Measurements from ENCODE around the gene HMGCLL1.

The HMGCLL1 gene

DNA sequence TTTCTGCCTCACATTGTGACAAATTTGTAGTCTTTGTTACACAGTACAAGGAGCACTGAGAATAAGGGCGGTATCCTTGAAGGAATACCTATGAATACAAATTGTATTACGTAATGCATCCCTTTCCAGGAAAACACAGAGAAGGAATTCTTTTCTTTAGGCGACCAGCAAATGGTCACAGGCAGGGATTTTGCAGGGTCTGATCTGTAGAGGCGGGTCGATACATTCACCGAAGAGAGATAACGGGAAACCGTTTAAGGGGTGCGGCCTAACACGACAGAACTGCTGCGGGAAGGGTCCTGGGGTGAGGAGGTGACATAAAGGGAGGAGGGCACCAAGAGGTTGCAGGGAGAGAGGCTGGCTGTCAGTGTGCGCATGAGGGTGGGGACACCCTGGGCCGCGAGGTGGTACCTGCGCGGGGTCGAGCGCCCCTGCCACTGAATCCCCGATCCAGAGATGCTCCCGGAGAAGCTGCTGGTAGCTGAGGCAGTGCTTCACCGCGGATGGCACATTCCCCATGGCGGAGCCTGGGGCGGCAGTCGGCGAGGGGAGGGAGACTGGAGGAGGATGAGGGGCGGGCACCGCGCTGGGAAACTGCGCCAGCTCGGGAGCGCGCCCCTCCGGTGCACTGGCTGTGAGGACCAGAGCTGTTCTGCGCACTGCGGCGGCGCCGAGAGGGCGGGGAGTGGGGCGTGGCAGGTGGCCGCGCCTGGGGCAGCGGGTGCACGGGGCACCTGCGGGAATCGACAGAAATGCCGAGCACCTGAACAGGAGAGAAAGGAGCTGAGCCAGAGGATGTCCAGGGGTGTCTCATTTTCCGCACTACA is at the start of gene HMGCLL1:
HMGCLL1 (minus strand) TSS at position 656 of the 827 bp plus-strand sequence; CDS start at position 519, 137 bp downstream.
- DNase-seq: no peak

DNA sequence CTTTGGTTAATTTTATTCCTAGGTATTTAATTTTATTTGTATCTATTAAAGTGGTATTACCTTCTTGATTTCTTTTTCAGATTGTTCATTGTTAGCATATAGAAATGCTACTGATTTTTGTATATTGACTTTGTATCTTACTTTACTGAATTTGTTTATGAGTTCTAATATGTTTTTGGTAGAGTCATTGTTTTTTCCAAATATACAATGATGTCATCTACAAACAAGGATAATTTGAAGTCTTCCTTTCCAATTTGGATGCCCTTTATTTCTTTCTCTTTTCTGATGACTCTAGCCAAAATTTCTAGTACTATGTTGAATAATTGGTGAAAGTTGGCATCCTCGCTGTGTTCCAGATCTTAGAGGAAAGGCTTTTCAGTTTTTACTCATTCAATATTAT is 43.0 kb upstream of the HMGCLL1 start:
- no peak for DNase-seq

DNA sequence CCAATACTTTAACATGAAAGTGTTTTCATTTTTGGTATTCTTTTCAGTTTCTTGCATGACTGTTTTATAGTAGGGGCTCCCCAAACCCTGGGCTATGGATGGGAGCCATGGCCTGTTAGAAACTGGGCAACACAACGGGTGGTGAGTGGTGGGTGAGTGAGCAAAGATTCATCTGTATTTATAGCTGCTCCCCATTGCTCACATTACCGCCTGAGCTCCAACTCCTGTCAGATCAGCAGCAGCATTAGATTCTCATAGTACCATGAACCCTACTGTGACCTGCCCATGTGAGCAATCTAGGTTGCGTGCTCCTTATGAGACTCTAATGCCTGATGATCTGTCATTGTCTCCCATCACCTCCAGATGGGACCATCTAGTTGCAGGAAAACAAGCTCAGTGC is 42.3 kb upstream of the HMGCLL1 start:
- no peak for DNase-seq

DNA sequence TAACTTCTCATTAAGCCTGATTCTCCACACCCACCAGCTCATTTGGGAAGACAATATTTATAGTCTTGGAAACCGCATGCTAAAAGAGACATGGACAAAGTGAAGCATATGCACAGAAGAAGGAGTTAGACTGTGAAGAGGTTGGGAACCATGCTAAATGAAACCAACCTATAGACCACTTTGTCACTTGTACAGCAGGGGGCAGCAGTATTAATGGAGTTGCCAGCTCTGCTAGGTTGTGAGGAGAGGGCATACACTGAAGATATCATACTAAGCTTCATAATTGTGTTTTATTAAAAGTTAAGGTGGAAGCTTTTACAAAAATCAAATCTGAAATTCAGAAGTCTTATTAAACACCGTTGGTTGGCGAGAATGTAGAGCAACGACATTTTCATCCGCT is 38.3 kb upstream of the HMGCLL1 start:
- DNase-seq: no peak

DNA sequence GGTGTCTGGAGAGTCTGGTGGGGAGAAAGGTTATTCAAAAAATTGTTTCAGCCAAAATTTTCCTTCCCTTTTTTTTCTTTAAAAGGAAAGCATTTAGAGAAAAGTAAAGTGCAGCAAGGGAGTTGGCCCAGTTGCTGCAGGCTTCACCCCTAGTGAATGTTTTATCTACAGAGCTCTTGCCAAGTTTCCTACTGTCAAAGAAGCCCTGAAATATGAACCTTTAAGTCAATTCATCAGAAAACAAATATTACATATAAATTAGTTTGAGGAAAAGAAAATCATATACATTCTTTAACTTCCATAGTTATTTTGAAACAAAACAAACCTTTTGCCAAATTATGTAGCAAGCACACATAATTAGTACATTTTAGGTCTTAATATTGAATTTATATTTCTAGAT is 25.0 kb upstream of the HMGCLL1 start:
- no peak for DNase-seq

DNA sequence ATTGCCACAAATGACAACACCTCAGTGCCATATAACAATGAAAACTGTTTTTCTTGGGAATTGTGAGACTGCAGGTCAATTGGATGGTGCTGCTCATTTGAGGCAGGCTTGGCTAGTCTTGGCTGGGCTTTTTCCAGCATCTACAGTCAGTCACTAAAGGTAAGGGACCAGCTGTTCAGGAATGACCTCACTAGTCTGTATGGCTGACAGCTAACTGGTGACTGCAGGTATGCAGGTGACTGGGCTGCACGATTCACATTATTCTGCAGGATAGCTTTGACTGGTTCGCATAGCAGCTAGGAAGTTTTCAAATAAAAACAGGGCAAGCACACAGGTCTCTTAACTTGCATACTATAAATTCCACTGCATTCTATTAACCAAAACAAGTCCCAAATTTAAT is 22.1 kb upstream of the HMGCLL1 start:
- no peak for DNase-seq

DNA sequence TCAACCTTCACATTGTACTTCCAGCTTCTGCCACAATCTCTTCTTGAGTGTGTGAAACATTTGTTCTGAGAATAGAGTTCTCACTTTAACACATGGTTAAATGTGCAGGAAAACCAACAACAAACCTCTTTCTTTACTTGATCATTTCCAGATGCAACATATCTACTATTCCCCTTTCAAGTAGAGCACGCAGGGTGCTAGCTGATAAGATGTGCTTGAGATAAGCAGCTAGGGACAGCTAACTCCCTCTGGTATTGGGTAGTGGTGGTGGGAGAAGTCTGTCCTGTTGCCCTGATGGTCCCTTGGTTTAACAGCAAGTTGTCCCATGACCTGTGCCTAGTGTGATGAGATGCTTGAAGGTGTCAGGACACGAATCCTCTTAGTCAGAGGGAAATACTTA is 15.4 kb upstream of the HMGCLL1 start:
- no peak for DNase-seq

DNA sequence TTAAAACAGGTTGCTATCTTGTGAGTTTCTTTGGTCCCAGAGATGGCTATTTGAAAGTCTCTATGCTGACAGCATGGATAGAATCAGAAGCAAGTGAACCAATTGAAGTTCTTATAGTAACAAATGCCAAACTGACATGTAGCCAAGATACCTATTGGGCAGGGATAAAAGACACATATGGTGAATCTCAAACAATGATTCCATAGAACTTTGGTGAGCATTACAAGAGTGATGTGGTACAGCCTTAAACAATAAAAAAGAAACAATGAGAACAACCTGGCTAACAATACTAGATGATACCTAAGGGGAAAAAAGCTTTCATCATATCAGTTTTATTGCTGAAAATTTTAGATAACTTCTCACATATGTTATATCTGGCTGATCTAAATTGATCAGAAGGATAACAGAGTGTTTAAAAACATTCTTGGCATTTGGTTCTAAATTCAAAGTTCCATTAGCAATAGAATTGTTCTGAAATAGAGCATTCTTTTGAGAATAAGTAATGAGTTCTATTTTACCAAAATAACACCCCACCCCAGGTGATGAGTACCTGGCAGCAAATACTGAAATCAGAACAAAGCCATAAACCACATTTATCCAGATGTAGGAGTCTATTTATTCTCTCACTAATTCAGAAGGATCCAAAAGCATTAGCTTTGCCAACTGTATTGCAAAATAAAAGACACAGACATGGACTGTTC is 5.8 kb upstream of the HMGCLL1 start:
- no peak for DNase-seq

DNA sequence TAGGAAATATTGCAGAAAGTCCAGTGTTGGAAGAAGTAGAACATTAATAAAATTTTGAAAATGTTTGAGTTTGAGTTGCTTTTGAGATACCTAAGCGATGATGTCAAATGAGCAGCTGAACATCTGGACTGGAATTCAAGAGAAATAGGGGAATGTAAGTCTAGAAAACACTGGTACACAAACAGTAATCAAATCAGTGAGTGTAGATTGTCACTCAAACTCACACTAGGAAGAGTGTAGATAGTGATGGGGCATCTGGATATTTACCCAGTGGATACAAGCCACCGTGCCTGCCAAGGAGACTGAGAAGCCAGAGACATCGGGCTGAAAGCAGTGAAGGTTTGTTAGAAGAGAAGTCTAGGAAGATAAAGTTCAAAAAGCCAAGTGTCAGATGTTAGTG is 2.2 kb downstream of the HMGCLL1 start:
- DNase-seq: no peak

DNA sequence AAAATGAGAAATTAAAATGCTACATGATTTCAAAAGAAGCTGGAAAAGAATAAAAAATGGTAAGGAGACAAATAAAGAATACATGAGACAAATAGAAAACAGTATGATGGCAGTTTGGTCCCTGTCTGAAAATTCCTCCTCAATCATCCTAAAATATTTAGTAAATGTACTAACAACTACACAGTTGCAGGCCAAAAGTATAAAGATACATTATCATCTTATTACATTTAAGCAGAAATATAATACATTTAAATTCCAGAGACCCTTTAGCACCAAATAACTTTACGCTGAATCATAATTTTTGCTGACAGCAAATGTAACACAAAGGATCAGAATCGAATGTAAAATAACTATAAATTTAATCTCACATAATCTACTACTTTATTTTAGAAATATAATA is 4.4 kb downstream of the HMGCLL1 start:
- no peak for DNase-seq

DNA sequence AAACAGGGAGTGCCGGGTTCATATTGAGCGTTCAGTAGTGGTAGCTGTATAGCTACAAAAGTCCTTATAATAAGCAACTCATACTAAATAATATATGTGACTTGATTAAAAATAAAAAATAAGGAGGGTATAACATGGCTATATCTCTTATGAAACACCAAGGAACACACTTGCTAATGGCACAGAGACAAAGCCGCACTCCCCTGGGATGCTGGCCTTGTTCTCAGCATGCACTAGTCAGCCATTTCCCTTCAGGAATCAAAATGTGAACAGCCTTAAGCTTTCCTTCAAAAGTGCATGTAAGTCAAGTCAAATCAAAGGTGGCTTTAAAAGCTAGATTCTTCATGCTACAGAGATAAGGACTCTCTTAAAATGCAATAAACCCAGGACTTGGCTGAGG is 9.4 kb downstream of the HMGCLL1 start:
- no peak for DNase-seq

DNA sequence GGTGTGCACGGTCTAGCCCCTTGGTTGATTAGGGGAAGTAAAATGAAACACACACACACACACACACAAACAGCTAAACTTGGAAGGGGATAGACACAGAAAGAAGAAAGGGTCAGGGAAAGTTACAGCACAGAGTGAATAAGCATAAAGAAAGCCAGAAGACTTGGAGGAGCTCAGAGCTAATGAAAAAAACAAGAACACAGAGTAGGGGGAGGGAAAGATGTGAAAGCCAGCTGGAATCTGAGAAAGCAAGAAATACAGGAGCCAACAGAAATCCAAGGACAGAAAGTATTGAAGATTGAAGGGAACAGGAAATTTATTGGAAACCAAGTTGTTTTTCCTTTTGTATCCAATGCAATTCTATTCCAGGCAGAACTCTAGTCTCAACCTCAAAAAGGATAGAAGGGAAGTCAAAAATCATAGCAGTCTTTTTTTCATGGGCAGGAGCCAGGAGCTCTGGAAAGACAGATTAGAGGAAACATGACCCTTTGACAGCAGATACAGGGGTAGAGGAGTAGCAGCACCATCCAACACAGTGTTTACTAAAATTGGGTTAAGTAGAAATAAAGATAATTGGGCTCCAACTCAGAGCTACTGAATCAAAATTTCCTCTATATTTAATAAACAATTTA is 10.1 kb downstream of the HMGCLL1 start:
- no peak for DNase-seq

DNA sequence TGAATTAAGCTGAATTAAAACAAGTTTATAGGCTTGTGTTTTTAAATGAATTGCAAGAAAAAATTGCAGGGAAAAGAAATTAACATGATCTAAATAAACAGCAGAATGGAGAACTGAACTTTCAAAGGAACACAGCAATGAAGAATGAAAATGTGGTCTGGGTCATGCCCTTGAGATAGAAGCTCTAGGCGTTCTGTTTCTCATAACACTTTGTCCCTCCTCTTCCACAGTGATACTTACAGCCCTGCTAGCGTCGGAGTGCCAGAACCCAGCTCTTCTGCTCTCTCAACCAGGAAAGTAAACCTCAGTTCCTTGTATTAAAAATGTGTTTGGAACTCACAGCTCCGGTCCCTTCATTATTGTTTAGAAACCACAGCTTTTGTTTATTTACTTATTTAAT is 11.4 kb downstream of the HMGCLL1 start:
- DNase-seq: no peak

DNA sequence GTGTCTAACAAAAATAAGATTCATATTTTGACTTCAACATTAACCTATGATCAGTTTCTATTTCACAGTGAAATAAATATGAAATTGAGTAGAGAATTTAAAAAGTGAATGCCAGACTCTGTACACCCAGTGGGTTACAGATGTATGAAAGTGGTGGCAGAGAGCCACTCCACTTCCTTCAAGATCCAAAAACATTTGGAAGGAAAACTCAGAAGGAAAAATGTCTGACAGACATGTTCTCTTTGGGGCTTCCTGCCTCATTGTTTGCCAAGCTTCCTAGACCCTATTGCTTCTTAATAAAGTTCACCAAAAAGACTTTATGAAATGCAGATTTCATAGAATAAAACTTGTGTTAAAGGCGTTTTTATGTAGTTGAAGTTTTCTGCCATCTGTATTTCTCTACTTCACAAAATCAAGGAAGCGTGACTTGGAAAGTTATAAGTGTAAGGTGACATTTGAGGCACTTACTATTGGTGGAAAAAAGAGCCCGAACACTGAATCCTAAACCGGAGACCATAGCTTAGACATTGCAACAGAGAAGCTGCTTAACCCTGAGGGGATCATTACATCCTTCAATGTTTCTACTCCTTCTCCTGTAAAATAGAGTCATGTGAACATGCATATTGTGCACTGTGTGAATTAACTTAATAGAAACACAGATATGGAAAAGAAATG is 12.8 kb downstream of the HMGCLL1 start:
- DNase-seq: no peak

DNA sequence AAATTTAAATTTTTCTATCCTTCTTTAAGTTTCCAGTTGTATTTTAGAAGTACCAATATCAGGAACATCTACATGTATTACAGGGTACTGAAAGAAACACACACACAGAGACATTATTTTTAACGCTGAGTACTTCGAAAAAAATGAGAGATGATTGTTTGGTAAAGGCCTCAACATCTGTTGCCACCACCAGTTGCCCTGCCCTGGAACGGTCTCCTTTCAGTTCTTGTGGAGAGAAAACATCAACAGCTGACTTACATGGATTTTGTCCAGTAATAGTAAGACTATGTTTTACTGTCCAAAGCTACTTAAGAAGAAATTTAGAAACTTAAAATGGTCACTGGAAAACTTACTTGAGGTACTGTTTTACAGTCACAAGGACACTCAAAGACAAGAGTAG is 16.7 kb downstream of the HMGCLL1 start:
- DNase-seq: no peak

DNA sequence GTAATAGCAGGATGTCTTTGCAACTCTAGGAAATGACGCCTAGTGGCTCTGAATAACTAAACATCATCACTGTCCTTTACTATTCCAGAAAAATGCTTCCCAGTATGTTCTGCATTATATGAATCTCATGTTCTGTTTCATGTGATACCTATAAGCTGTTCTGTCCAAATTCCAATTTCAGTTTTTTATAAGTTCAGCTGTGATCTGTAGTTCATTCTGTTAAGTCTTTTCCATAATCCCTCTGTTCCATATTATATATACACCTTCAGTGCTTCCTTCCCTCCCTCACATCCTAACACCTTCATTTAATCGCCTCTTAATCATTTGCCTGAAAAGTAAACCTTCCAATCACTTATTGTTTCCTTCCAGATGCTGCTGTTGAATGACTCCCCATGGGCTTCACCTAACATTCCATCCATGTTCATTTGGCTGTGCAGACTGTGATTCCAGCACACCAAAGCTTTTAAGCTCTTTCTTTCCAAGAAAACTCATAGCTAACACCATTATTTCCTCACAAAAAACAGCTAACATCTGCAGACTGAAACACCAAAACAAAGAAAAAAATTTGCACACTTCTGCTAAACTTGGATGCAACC is 18.6 kb downstream of the HMGCLL1 start:
- no peak for DNase-seq

DNA sequence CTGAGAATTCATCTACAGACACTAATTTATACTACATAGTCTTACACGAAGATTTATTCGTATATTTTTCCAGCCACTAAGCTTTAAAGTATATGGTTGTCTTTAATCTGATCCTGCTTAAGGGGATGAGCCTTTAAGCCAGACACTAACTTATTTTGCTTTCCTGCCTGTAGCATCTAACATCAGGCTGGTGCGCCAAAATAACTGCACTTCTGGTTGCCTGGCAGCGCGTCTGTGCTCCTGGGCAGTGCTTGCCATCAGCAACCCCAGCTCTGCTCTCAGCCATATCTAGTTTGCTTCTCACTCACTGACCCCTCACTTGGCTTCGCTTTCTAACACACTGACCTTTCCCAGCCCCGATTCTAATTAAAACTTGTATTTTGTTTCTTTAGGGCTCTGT is 21.8 kb downstream of the HMGCLL1 start:
- DNase-seq: no peak

DNA sequence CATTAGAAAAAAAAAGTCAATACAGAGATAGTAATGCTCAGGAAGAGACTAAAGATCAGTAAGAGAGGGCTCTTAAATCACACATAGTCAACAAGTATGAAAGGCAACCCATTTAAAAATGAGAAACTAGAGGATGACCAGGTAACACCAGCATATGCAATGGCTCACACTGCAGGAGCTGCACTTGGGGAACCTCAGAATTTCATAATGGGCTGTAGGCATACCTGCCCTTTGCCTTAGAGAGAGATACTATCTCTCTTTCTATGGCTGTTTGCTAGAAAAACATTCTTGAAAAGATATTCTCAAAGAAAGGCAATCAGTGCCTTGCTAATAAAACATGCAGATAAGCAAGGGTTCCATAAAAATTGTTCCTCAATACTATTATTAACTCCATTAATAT is 33.2 kb downstream of the HMGCLL1 start:
- DNase-seq: no peak

DNA sequence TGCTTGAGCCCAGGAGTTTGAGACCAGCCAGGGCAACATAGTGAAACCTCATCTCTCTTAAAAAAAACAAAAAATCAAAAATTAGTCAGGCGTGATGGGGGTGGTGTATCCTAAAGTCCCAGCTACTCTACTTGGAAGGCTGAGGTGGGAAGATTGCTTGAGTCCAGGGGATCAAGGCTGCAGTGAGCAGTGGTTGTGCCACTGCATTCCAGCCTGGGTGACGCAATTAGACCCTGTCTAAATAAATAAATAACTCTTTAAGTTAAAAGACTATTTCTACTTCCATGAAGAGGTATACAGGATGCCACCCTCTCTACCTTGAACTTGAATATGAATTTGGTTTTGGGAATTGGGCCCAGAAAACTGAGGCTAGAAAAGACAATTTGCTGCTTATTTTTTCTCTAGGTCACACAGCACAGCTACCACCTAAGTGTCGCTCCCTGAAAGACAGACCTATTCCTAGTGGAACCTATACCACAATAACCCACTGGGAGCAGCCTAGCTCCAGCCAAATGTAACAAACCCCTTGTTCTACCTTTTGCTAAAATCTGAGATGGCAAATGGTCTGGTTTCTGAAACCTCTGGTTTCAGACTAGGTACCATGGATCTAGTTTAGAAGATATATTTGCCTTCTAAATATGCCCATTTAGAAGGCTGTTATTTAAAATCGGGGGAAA is 35.2 kb downstream of the HMGCLL1 start:
- DNase-seq: no peak

DNA sequence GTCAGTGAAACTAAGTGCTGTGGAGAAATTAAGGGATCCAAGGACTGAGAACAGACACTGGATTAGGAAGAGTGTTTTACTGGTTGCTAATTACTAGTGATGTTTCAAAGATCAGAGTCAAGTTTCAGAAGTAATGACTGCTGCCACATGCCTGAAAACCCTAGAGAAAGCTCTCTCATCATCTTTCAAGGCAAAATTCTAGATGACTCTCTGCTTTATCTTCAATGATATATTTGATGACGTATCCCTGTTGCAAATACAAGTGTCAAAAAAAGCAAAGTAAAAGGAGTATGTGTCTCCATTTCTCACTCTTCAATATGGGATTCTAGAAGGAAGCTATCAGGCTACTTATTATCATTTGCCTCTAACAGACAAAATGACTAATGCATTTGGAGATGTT is 38.0 kb downstream of the HMGCLL1 start:
- DNase-seq: no peak

DNA sequence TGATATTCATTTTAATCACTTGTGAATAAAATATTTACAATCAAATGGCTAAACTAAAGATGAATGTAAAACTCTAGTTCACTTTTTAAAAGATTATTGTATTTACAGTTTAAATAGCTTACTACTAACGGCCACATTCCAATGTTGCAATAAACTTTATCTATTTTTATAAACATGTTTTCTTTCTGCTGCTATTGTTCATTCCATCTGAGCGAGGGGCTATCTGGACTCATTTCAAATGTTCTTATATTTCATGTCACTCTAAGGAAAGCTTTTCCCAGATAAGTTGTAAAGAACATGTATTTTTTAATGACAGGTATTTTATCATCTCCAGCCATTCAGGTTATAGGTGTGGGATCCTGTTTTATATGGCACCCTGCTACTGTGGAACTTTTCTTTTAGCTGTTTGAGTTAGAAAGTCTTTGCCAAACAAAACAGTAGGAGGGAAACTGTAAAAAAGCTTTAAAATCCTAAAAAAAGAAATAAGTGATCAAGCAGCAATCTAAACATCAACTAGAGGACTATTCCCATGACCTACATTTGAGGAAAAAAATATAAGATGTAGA is 42.5 kb downstream of the HMGCLL1 start:
- DNase-seq: no peak

DNA sequence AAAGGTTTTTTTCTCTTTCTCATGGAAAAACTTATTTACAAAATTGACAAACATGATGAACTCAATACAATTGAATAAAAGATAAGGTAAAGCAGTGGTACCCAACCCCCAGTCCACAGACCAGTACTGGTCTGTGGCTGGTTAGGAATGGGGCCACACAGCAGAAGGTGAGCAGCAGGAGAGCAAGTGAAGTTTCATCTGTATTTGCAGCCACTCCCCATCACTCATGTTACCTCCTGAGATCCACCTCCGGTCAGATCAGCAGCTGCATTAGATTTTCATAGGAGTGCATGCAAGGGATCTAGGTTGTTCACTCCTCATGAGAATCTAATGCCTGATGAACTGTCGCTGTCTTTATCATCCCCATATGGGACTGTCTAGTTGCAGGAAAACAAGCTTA is 47.5 kb downstream of the HMGCLL1 start:
- DNase-seq: no peak
